Hepatocyte (in vitro differentiated cells): ENCODE data around the gene EPHA2.

ENCODE experiments used
- EZH2 ChIP-seq: fragments of 200-600 bp; sonication (generic); IDR thresholded peaks from 2 replicates; pipeline ENCODE4 v1.6.1; 2016; ENCODE audit warnings: antibody characterized with exemption, mild to moderate bottlenecking, borderline replicate concordance
- EZH2phosphoT487 ChIP-seq: fragments of 200-600 bp; sonication (generic); IDR thresholded peaks from one replicate; pipeline ENCODE4 v1.6.1; 2018; ENCODE audit warnings: antibody characterized with exemption, mild to moderate bottlenecking, low read depth, moderate library complexity; ENCODE audit not compliant: unreplicated experiment, severe bottlenecking
- TF ChIP-seq, protein P1 (sequence below): fragments of 200-600 bp; sonication (generic); IDR thresholded peaks from 2 replicates; pipeline ENCODE4 v1.5.1; 2016; ENCODE audit warnings: antibody characterized with exemption, mild to moderate bottlenecking; ENCODE audit not compliant: poor library complexity

DNA sequence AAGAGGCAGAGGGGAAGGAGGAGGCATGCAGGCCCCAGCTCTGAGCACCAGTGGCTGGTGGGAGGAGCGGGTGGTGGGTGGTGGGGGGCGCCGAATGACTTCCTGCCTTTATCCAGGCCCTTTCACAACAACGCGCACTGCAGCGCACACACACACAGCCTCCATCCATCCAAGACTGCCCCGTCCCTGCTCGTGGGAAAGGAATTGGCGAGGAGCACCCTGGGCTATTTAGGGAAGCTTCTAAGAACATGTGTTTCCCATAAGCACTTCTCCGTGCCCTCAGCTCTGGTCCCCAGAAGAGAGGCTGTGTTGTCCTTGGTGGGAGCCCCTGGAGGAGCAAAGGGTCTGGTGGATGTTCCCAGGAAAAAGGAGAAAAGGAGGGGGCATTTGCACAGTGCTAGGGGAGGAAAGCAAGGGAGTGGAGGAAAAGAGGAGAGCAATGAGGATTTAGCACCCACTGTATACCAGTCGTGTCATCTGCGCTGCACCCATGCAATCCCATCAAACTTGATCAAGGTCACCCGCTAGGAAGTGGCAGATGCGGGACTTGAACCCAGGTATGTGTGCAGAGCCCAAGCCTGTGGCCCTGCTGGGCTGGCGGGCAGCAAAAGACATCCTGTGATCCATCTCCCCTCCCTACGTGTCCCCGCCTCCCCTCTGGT lies 28.1 kb downstream of the EPHA2 start:
- TF ChIP-seq, protein P1, sequence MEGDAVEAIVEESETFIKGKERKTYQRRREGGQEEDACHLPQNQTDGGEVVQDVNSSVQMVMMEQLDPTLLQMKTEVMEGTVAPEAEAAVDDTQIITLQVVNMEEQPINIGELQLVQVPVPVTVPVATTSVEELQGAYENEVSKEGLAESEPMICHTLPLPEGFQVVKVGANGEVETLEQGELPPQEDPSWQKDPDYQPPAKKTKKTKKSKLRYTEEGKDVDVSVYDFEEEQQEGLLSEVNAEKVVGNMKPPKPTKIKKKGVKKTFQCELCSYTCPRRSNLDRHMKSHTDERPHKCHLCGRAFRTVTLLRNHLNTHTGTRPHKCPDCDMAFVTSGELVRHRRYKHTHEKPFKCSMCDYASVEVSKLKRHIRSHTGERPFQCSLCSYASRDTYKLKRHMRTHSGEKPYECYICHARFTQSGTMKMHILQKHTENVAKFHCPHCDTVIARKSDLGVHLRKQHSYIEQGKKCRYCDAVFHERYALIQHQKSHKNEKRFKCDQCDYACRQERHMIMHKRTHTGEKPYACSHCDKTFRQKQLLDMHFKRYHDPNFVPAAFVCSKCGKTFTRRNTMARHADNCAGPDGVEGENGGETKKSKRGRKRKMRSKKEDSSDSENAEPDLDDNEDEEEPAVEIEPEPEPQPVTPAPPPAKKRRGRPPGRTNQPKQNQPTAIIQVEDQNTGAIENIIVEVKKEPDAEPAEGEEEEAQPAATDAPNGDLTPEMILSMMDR = no peak
- no peak for TF ChIP-seq EZH2
- TF ChIP-seq EZH2phosphoT487 = no peak
